HEK293T (cell line): Measurements from ENCODE around the gene STRN3.

Experiments used
- ARNT ChIP-seq: fragments of 450-650 bp; IDR thresholded peaks from 2 replicates; pipeline ENCODE4 v1.6.1; 2017; ENCODE audit warnings: mild to moderate bottlenecking
- BHLHE40 ChIP-seq: fragments of 450-650 bp; IDR thresholded peaks from 2 replicates; pipeline ENCODE4 v1.6.1; 2016; ENCODE audit warnings: mild to moderate bottlenecking, moderate library complexity, borderline replicate concordance
- ELF4 ChIP-seq: fragments of 450-650 bp; IDR thresholded peaks from 2 replicates; pipeline ENCODE4 v1.6.1; 2017; ENCODE audit warnings: antibody characterized with exemption
- FOXK2 ChIP-seq: fragments of 450-650 bp; IDR thresholded peaks from 2 replicates; pipeline ENCODE4 v1.6.1; 2016; ENCODE audit warnings: mild to moderate bottlenecking
- FOXM1 ChIP-seq: fragments of 450-650 bp; IDR thresholded peaks from 2 replicates; pipeline ENCODE4 v1.6.1; 2017; ENCODE audit warnings: mild to moderate bottlenecking, borderline replicate concordance
- HDGF ChIP-seq: fragments of 450-650 bp; IDR thresholded peaks from 2 replicates; pipeline ENCODE4 v1.6.1; 2017; ENCODE audit warnings: antibody characterized with exemption, borderline replicate concordance
- SP1 ChIP-seq: fragments of 450-650 bp; IDR thresholded peaks from 2 replicates; pipeline ENCODE4 v1.6.1; 2017
- SUZ12 ChIP-seq: fragments of 450-650 bp; IDR thresholded peaks from 2 replicates; pipeline ENCODE4 v1.6.1; 2016; ENCODE audit warnings: mild to moderate bottlenecking
- ZNF384 ChIP-seq: fragments of 450-650 bp; IDR thresholded peaks from 2 replicates; pipeline ENCODE4 v1.6.1; 2016
- TF ChIP-seq, protein P1 (sequence below): fragments of 450-650 bp; IDR thresholded peaks from 2 replicates; pipeline ENCODE4 v1.6.1; 2016

DNA sequence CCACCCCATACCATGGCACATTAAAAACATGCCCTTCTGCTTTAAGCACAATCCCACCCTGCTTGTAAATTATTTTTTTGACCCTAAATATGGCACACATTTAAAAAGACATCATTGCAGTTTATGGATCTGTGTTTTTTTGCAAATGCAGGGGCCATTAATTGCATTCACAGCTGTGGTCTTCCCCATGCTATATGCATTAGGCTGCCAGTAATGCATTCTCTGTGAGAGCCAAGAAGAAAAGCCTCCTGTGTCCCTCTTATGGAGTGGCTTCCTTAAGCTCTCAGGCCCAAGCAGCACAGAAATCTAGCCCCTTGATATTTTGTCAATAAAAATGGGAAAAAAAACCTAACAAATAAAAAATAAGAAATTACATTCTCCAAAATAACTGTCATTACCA, 172.2 kb downstream of the STRN3 start:
- no peak for TF ChIP-seq SUZ12
- TF ChIP-seq HDGF, result no peak
- no peak for TF ChIP-seq BHLHE40
- TF ChIP-seq FOXK2, result no peak
- no peak for TF ChIP-seq ELF4
- TF ChIP-seq SP1, result no peak
- TF ChIP-seq ARNT, result no peak
- no peak for TF ChIP-seq ZNF384
- TF ChIP-seq FOXM1, result no peak
- TF ChIP-seq, protein P1, sequence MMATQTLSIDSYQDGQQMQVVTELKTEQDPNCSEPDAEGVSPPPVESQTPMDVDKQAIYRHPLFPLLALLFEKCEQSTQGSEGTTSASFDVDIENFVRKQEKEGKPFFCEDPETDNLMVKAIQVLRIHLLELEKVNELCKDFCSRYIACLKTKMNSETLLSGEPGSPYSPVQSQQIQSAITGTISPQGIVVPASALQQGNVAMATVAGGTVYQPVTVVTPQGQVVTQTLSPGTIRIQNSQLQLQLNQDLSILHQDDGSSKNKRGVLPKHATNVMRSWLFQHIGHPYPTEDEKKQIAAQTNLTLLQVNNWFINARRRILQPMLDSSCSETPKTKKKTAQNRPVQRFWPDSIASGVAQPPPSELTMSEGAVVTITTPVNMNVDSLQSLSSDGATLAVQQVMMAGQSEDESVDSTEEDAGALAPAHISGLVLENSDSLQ, result no peak
